SK-N-SH (cell line): ENCODE results near the gene PPP1R9B. TPM values are rescaled to one million over a fixed set of nuclear protein-coding genes. Genes with fewer than 3 reads are reported as not detected.

Experiments used
- CTCF ChIA-PET: fragments of 300-600, 350-600 bp; formaldehyde crosslinking; extraction: SDS; loops from one replicate; lab custom pipeline; 2021; lab: Yijun Ruan, JAX
- POLR2A ChIA-PET: fragments of 350-600 bp; sonication (Branson Sonifier 250); formaldehyde crosslinking; extraction: SDS; loops from one replicate; lab custom pipeline; 2020; ENCODE audit warnings: antibody characterized with exemption, inconsistent platforms; lab: Yijun Ruan, JAX
- DNase-seq: peaks from one replicate; pipeline ENCODE4 v3.0.0; 2012
- H2AFZ ChIP-seq: fragments of 200-600 bp; sonication (generic); 2 replicates; pipeline ENCODE4 v1.8.1; 2016; ENCODE audit warnings: antibody characterized with exemption, mild to moderate bottlenecking, low read depth
- H3F3A ChIP-seq: fragments of 200-600 bp; sonication (generic); replicated peaks from 2 replicates; pipeline ENCODE3; 2016; ENCODE audit warnings: antibody characterized with exemption, mild to moderate bottlenecking; ENCODE audit not compliant: insufficient read depth
- H3K27ac ChIP-seq, 2 experiments: fragments of 200-500 bp in 1 of 2; fragments of 200-600 bp in 1 of 2; sonication (Bioruptor generic) in 1 of 2; sonication (generic), shearing (Covaris generic) in 1 of 2; 2 replicates each; pipeline versions ENCODE4 v1.5.1 to v1.6.1; 2014 to 2016; ENCODE audit warnings: low read depth in 2 of 2, inconsistent platforms in 1 of 2, low read length in 1 of 2, mild to moderate bottlenecking in 1 of 2, mixed read lengths in 1 of 2
- H3K27me3 ChIP-seq: fragments of 200-600 bp; sonication (generic), shearing (Covaris generic); 2 replicates; pipeline ENCODE4 v1.6.1; 2016; ENCODE audit warnings: mixed run types; ENCODE audit not compliant: insufficient read depth
- H3K36me3 ChIP-seq, 2 experiments: fragments of 200-500 bp in 1 of 2; fragments of 200-600 bp in 1 of 2; sonication (Bioruptor generic) in 1 of 2; sonication (generic) in 1 of 2; replicated peaks in 1 of 2; 2 replicates each; pipeline versions ENCODE3 to v1.5.1; 2014 to 2016; ENCODE audit warnings: low read length in 1 of 2, mild to moderate bottlenecking in 1 of 2; ENCODE audit not compliant: insufficient read depth in 2 of 2, control insufficient read depth in 1 of 2
- H3K4me1 ChIP-seq, 2 experiments: fragments of 200-500 bp in 1 of 2; fragments of 200-600 bp in 1 of 2; sonication (Bioruptor generic) in 1 of 2; sonication (generic), shearing (Covaris generic) in 1 of 2; 2 replicates each; pipeline versions ENCODE4 v1.5.1 to v1.6.1; 2014 to 2016; ENCODE audit warnings: low read depth in 1 of 2, low read length in 1 of 2, mixed run types in 1 of 2; ENCODE audit not compliant: insufficient read depth in 2 of 2, control insufficient read depth in 1 of 2
- H3K4me2 ChIP-seq: fragments of 200-600 bp; sonication (generic), shearing (Covaris generic); 2 replicates; pipeline ENCODE4 v1.6.1; 2017; ENCODE audit warnings: mixed run types
- H3K4me3 ChIP-seq, 2 experiments: fragments of 200-500 bp in 1 of 2; fragments of 200-600 bp in 1 of 2; sonication (Bioruptor generic) in 1 of 2; sonication (generic), shearing (Covaris generic) in 1 of 2; 2 replicates each; pipeline versions ENCODE4 v1.5.1 to v1.8.1; 2014 to 2016; ENCODE audit warnings: low read depth in 2 of 2, inconsistent platforms in 1 of 2, low read length in 1 of 2, mild to moderate bottlenecking in 1 of 2, mixed read lengths in 1 of 2, moderate library complexity in 1 of 2
- H3K79me2 ChIP-seq: fragments of 200-600 bp; sonication (generic); 2 replicates; pipeline ENCODE4 v1.8.1; 2017; ENCODE audit warnings: mild to moderate bottlenecking; ENCODE audit not compliant: insufficient read depth
- H3K9ac ChIP-seq: fragments of 200-600 bp; sonication (generic); 2 replicates; pipeline ENCODE4 v1.6.1; 2017; ENCODE audit warnings: mixed run types
- H3K9me2 ChIP-seq: fragments of 200-600 bp; sonication (generic); 2 replicates; pipeline ENCODE4 v1.6.1; 2017; ENCODE audit warnings: mixed run types
- H3K9me3 ChIP-seq: fragments of 200-600 bp; sonication (generic); 2 replicates; pipeline ENCODE4 v1.6.1; 2017; ENCODE audit warnings: mixed run types, mild to moderate bottlenecking, moderate library complexity
- H4K20me1 ChIP-seq: fragments of 200-600 bp; sonication (generic); 2 replicates; pipeline ENCODE4 v1.6.1; 2017; ENCODE audit warnings: mild to moderate bottlenecking, mixed run types; ENCODE audit not compliant: insufficient read depth
- ELF1 ChIP-seq: IDR thresholded peaks from 2 replicates; pipeline ENCODE4 v1.4.0; 2012
- EP300 ChIP-seq, 2 experiments: IDR thresholded peaks; 2 replicates each; pipeline versions ENCODE4 v1.4.0 to v1.6.1; 2012; ENCODE audit warnings: borderline replicate concordance in 1 of 2, low read depth in 1 of 2, low read length in 1 of 2
- FOSL2 ChIP-seq: IDR thresholded peaks from 2 replicates; pipeline ENCODE4 v1.4.0; 2012; ENCODE audit warnings: low read depth, mild to moderate bottlenecking, moderate library complexity, borderline replicate concordance
- FOXJ3 ChIP-seq: sonication (generic); formaldehyde crosslinking; IDR thresholded peaks from 2 replicates; pipeline ENCODE4 v1.5.1; 2020; ENCODE audit warnings: mild to moderate bottlenecking, missing genetic modification reagents
- GABPA ChIP-seq: IDR thresholded peaks from 2 replicates; pipeline ENCODE4 v1.4.0; 2012; ENCODE audit warnings: low read depth, mild to moderate bottlenecking
- MEF2A ChIP-seq: IDR thresholded peaks from 2 replicates; pipeline ENCODE4 v1.4.0; 2012; ENCODE audit warnings: low read depth, borderline replicate concordance
- MXI1 ChIP-seq: IDR thresholded peaks from 2 replicates; pipeline ENCODE4 v1.6.1; 2012; ENCODE audit warnings: mild to moderate bottlenecking, low read depth, low read length, improper control_type of control experiment
- NRF1 ChIP-seq: IDR thresholded peaks from 2 replicates; pipeline ENCODE4 v1.6.1; 2012; ENCODE audit warnings: low read depth, mild to moderate bottlenecking, low read length
- POLR2AphosphoS5 ChIP-seq: IDR thresholded peaks from 2 replicates; pipeline ENCODE4 v1.6.1; 2012; ENCODE audit warnings: low read depth, low read length
- REST ChIP-seq: IDR thresholded peaks from 2 replicates; pipeline ENCODE4 v1.6.1; 2012; ENCODE audit warnings: mild to moderate bottlenecking, low read depth, low read length, moderate library complexity
- SIN3A ChIP-seq: IDR thresholded peaks from 2 replicates; pipeline ENCODE4 v1.6.1; 2012; ENCODE audit warnings: low read depth, mild to moderate bottlenecking, low read length, moderate library complexity, borderline replicate concordance
- SMC3 ChIP-seq: IDR thresholded peaks from 2 replicates; pipeline ENCODE4 v1.6.1; 2012; ENCODE audit warnings: low read depth, low read length, improper control_type of control experiment
- TAF1 ChIP-seq: IDR thresholded peaks from 2 replicates; pipeline ENCODE4 v1.6.1; 2012; ENCODE audit warnings: low read depth, mild to moderate bottlenecking, low read length, moderate library complexity, borderline replicate concordance
- TCF12 ChIP-seq: IDR thresholded peaks from 2 replicates; pipeline ENCODE4 v1.4.0; 2012
- YY1 ChIP-seq: IDR thresholded peaks from 2 replicates; pipeline ENCODE4 v1.4.0; 2012; ENCODE audit warnings: low read depth, mild to moderate bottlenecking
- WGBS: methylation state at CpG from one replicate; pipeline ENCODE4 v1.1.6; 2017; ENCODE audit warnings: low lambda C conversion rate; 5-methylcytosine and 5-hydroxymethylcytosine counted together
- polyA plus RNA-seq, 3 experiments: library from polyadenylated mRNA; depleted of rRNA; stranded (reverse); fragments of >200 nt; gene quantifications; 2 replicates each; pipeline ENCODE4 v1.2.3, GENCODE V29; 2012
- TF ChIP-seq, protein P1 (sequence below): IDR thresholded peaks from 2 replicates; pipeline ENCODE4; 2012

Gene PPP1R9B
- polyA plus RNA-seq, 1 of the 3 experiments (the other 2 are of a cell fraction) = 35.2 TPM

- POLR2A ChIA-PET = interaction anchor here (0.7 to 2.5 kb wide), 11 partner anchors 8 to 48 kb away, joined by 3 to 13 read pairs (median 5); partner anchors contain the start of genes PDK2 and PPP1R9B
- H3K9ac ChIP-seq = peak overlapping the region; percentile 73; the same call in 1 of the 2 replicates
- WGBS = 69% methylated on average over 19 of the region's 19 CpGs
Measured at GRCh38 chr17:50130559-50131305, 19.7 kb downstream of the PPP1R9B start.

DNA sequence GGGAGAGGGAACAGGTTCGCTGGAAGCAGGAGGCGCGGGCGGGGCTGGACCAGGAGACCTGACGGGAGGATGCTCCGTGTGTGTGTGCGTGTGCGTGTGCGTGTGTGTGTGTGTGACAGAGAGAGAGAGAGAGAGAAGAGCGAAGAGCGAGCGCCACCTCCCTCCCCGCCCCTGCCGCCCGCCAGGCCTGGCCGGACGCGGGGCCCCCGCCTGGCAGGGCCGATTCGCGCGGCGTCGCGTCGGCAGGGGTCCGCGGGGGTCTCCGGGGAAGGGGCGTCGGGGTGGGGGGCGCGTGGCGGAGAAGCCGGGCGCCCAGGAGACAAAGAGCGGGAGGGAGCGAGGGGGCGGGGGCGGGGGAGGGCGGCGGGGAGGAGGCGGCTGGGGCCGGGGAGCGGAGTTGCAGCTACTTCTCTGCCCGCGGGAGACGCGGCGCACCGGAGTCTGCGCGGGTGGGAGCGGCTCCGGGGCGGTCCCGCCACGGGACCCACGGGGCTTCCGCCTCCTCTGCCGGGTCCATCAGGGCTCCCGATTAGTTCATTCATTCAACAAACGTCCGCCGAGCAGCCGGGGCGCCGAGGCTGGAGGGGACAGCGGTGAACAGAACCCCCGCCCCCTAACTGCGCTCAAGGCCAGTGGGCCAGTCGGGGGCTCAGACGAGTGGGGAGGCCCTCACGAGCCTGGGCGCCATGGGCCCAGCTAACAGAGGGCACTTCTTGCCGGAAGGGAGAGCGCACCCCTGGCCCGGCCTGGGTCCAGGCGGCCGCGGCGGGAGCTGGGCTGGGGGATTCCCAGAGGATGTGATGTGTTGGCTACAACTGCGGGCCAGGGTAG is 20.5 kb downstream of the PPP1R9B start, which contains the start of gene SAMD14:
Gene SAMD14, minus strand, starts transcription at position 433 of the 831 bp plus-strand sequence. CDS start 5,201 bp downstream, outside the sequence.
- Histone ChIP-seq H3K4me1 (peaks cover 20 to 23% of the 10 kb centered on the region in 2 experiments; a peak in 3 of 4 replicates), H3K4me2 (peak within 1 kb of the TSS; percentile 99), H3K27ac (peak within 1 kb of the TSS in 1 of 2 experiments; percentile 69; a peak in 1 of 4 replicates), H3K4me3 (peak within 1 kb of the TSS; percentile 61 to 70), H3F3A (peaks cover 26% of the 10 kb centered on the region), H3K9me3 (no peaks in the 10 kb centered on the region), H4K20me1 (0 out of 2 replicates have a peak, but pooled peaks cover 3% of the 10 kb centered on the region), H3K36me3 (peaks cover 0 to 5% of the 10 kb centered on the region in 2 experiments), H3K79me2 (no peaks in the 10 kb centered on the region), H3K9me2 (no peaks in the 10 kb centered on the region), H3K27me3 (no peaks in the 10 kb centered on the region), H2AFZ (peak within 1 kb of the TSS; percentile 91), H3K9ac (peak within 1 kb of the TSS; percentile 73)
- CTCF ChIA-PET = interaction anchor here (0.6 to 11.3 kb wide), 11 partner anchors 8 to 76 kb away, joined by 3 to 116 read pairs (median 7); partner anchors contain the start of genes PDK2 and PPP1R9B
- POLR2A ChIA-PET = interaction anchor here (0.7 to 2.5 kb wide), 9 partner anchors 8 to 48 kb away, joined by 3 to 13 read pairs (median 5); partner anchors contain the start of genes PDK2 and PPP1R9B
- TF ChIP-seq TAF1 (no peak), MXI1 (peak; percentile 30; the same call in 1 of the 2 replicates), SIN3A (peak; percentile 83; the same call in 1 of the 2 replicates), POLR2AphosphoS5 (no peak), GABPA (no peak), EP300 (IDR thresholded peaks at IDR 0.05; ENCODE audit: borderline replicate concordance in 1 of 2, low read depth in 1 of 2, low read length in 1 of 2) (no peak), FOSL2 (no peak), NRF1 (peak; percentile 65), SMC3 (no peak), MEF2A (no peak), FOXJ3 (0 out of 2 replicates have a peak, but pooled peaks have one; percentile 22), ELF1 (no peak), REST (no peak), TCF12 (no peak)
- WGBS = 6% methylated on average over 54 of the region's 84 CpGs
- peak; percentile 96 for DNase-seq

More at GRCh38 chr17:50130559-50131305, 19.7 kb downstream of the PPP1R9B start:
- DNase-seq = peak; percentile 67
- H3K4me1 ChIP-seq = peaks cover 20 to 23% of the 10 kb centered on the region in 2 experiments; a peak in 3 of 4 replicates
- peaks cover 0 to 11% of the 10 kb centered on the region in 2 experiments for H3K36me3 ChIP-seq
- H4K20me1 ChIP-seq = 0 out of 2 replicates have a peak, but pooled peaks cover 3% of the 10 kb centered on the region
- TF ChIP-seq POLR2AphosphoS5 = no peak
- TF ChIP-seq, protein P1, sequence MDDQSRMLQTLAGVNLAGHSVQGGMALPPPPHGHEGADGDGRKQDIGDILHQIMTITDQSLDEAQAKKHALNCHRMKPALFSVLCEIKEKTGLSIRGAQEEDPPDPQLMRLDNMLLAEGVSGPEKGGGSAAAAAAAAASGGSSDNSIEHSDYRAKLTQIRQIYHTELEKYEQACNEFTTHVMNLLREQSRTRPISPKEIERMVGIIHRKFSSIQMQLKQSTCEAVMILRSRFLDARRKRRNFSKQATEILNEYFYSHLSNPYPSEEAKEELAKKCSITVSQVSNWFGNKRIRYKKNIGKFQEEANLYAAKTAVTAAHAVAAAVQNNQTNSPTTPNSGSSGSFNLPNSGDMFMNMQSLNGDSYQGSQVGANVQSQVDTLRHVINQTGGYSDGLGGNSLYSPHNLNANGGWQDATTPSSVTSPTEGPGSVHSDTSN = peak; percentile 2; the same call in 1 of the 2 replicates
- no peak for TF ChIP-seq EP300 (IDR thresholded peaks at IDR 0.05; ENCODE audit: borderline replicate concordance in 1 of 2, low read depth in 1 of 2, low read length in 1 of 2)
- TF ChIP-seq NRF1 = peak; percentile 56
- TF ChIP-seq YY1 = no peak
- peaks cover 29% of the 10 kb centered on the region for H3F3A ChIP-seq
- peak overlapping the region; percentile 61 to 70 for H3K4me3 ChIP-seq
- no peaks in the 10 kb centered on the region for H3K9me2 ChIP-seq
- H3K27me3 ChIP-seq = no peaks in the 10 kb centered on the region
- H2AFZ ChIP-seq = peak overlapping the region; percentile 91
- H3K27ac ChIP-seq = no peak overlapping the region; a peak in 1 of 4 replicates
- H3K4me2 ChIP-seq = peak overlapping the region; percentile 99
- CTCF ChIA-PET = interaction anchor here (0.6 to 11.3 kb wide), 13 partner anchors 9 to 77 kb away, joined by 3 to 116 read pairs (median 7); partner anchors contain the start of genes COL1A1, PDK2 and PPP1R9B
- H3K79me2 ChIP-seq = no peaks in the 10 kb centered on the region
- no peaks in the 10 kb centered on the region for H3K9me3 ChIP-seq
